Pancreas (tissue), 10 donors: ENCODE measurements around the gene VWA5B2. TPM values are rescaled to one million over a fixed set of nuclear protein-coding genes. Genes with fewer than 3 reads are reported as not detected.

Experiments
- ATAC-seq, 4 donors: fragments of 200-7000 bp; cut with Tn5 transposase; one replicate each; pipeline versions ENCODE4 v1.8.0 to v1.9.1; 2020; ENCODE audit warnings: mild to moderate bottlenecking in 4 of 4, moderate library complexity in 4 of 4
- DNase-seq, 6 donors: peaks; one replicate each; pipeline ENCODE4 v3.0.0-alpha.2; 2020
- FAIRE-seq: peaks from 2 replicates; lab custom pipeline; 2012; peaks lifted over from hg19 to GRCh38; lab: Jason Lieb, UNC
- H3K27ac ChIP-seq, 4 donors: fragments of 200-600 bp; sonication (generic); 1 replicate in 3 of 4; 2 replicates in 1 of 4; pipeline versions ENCODE4 v1.5.0 to v1.8.0; 2020
- H3K27me3 ChIP-seq, 4 donors: fragments of 200-600 bp; one replicate each; pipeline ENCODE4 v1.8.0; 2021
- H3K36me3 ChIP-seq, 3 donors: fragments of 200-600 bp; sonication (generic) in 1 of 3; one replicate each; pipeline versions ENCODE4 v1.5.0 to v1.8.0; 2020 to 2021
- H3K4me1 ChIP-seq, 3 donors: fragments of 200-600 bp; one replicate each; pipeline ENCODE4 v1.8.0; 2021
- H3K4me3 ChIP-seq, 4 donors: fragments of 200-600 bp; sonication (generic) in 2 of 4; one replicate each; pipeline versions ENCODE4 v1.5.0 to v1.8.0; 2020 to 2021
- H3K9me3 ChIP-seq, 4 donors: fragments of 200-600 bp; one replicate each; pipeline ENCODE4 v1.8.0; 2021
- WGBS, 2 donors: extraction: QIAGEN DNeasy Blood & Tissue Kit; methylation state at CpG; one replicate each; pipeline ENCODE4 v1.1.7; 2013; 5-methylcytosine and 5-hydroxymethylcytosine counted together
- intact Hi-C, 3 donors: fragments of 100-400 bp; cut with DNase I; formaldehyde crosslinking; loops; one replicate each; pipeline versions ENCODE4 v1.11.1 to v1.14.2; 2022
- polyA plus RNA-seq, 2 donors: library from polyadenylated mRNA; stranded (reverse); fragments of 200-250 nt; gene quantifications; one replicate each; pipeline ENCODE4 v1.2.3, GENCODE V29; 2013
- total RNA-seq, 6 donors: library from RNA; stranded (reverse); fragmentation: NEBNext Ultra II Directional in 4 of 6; extraction: Animal tissue kit (Norgen Biotek cat#: 25700) in 4 of 6; gene quantifications; one replicate each; pipeline versions ENCODE4 v1.2.1 to v1.2.4, GENCODE V29; 2021 to 2023
- TF ChIP-seq, protein P1 (sequence below), 4 donors: fragments of 200-600 bp; sonication (generic) in 3 of 4; IDR thresholded peaks; one replicate each; pipeline versions ENCODE4 v1.5.0 to v1.8.0; 2021; ENCODE audit warnings: antibody characterized with exemption in 4 of 4
- donor health status: healthy with polysubstance abuse.
- donor health status: DM: no; HTN: no; CAD: no; lungs with moderate emphysema.
- donor health status: DM: no; HTN: no; CAD: no.
- donor health status: control.
- donor health status: control.
- donor health status: Bipolar disorder and iron deficiency.
- donor health status: DM: yes; HTN: yes; CAD: no.
- donor health status: DM: no; HTN: no; CAD: no.
- donor health status: DM: no; HTN: no; CAD: no.
- donor health status: DM: yes; HTN: yes; CAD: no.

VWA5B2 gene
- total and polyA plus RNA-seq, 8 donors: 1.2 to 105 (median 6.6) TPM

- Histone ChIP-seq H3K27me3 (no peaks in the 10 kb centered on the region), H3K36me3 (no peaks in the 10 kb centered on the region), H3K4me3 (no peak overlapping the region), H3K9me3 (no peaks in the 10 kb centered on the region), H3K27ac (no peak overlapping the region), H3K4me1 (peaks cover 0 to 8% (median 6%) of the 10 kb centered on the region in 3 donors)
- TF ChIP-seq, protein P1, sequence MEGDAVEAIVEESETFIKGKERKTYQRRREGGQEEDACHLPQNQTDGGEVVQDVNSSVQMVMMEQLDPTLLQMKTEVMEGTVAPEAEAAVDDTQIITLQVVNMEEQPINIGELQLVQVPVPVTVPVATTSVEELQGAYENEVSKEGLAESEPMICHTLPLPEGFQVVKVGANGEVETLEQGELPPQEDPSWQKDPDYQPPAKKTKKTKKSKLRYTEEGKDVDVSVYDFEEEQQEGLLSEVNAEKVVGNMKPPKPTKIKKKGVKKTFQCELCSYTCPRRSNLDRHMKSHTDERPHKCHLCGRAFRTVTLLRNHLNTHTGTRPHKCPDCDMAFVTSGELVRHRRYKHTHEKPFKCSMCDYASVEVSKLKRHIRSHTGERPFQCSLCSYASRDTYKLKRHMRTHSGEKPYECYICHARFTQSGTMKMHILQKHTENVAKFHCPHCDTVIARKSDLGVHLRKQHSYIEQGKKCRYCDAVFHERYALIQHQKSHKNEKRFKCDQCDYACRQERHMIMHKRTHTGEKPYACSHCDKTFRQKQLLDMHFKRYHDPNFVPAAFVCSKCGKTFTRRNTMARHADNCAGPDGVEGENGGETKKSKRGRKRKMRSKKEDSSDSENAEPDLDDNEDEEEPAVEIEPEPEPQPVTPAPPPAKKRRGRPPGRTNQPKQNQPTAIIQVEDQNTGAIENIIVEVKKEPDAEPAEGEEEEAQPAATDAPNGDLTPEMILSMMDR (IDR thresholded peaks at IDR 0.05): no peak
- no peak for FAIRE-seq
- intact Hi-C loops: loop anchor here in 1 of 3 donors (10.0 kb wide), 2 partner anchors 87 to 337 kb away; no protein-coding TSS in a partner anchor
- DNase-seq: no peak
- WGBS, 2 donors: 76 to 77% methylated on average over 3 of the region's 3 CpGs
- ATAC-seq: no peak
Observed at GRCh38 chr3:184231671-184232070, 2.3 kb downstream of the VWA5B2 start.

DNA sequence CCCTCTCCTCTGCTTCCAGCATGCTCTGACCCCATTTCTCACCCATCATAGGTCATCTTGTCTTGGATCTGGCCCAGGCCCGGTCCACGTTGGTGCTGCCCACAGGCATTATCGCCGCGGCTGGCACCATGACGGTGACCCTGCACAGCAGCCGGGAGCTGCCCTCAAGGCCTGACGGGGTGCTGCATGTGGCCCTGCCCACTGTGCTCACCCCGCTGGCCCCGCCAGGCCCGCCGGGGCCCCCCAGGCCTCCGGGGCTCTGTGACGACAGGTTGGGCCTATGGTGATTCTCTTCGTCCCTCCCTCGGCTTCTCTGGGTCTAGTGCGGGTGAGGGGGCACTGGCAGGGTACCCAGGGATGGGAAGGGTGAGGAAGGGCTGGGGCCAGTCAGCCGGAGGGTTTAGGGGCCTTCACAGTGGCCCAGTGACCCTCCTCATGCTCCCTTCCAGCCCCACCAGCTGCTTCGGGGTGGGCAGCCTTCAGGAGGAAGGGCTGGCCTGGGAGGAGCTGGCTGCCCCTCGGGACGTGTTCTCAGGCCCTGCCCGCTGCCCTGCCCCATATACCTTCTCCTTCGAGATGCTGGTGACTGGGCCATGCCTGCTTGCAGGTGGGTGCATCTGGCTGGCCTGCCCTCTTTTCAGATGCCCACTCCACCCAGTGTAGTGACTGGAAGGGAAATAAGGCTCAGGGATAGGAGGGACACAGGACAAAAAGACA lies 3.9 kb downstream of the VWA5B2 start:
- Histone ChIP-seq H3K4me3 (no peak overlapping the region), H3K36me3 (no peaks in the 10 kb centered on the region), H3K9me3 (no peaks in the 10 kb centered on the region), H3K4me1 (peaks cover 0 to 8% (median 6%) of the 10 kb centered on the region in 3 donors), H3K27ac (no peak overlapping the region), H3K27me3 (no peaks in the 10 kb centered on the region)
- no peak for FAIRE-seq
- TF ChIP-seq, protein P1 (IDR thresholded peaks at IDR 0.05): no peak
- no peak for DNase-seq
- no peak for ATAC-seq
- intact Hi-C loops: loop anchor here in 1 of 3 donors (10.0 kb wide), 2 partner anchors 88 to 338 kb away; no protein-coding TSS in a partner anchor
- 86% methylated on average over 21 to 23 of the region's 23 CpGs for whole genome bisulfite sequencing, 2 donors

- Histone ChIP-seq H3K9me3 (no peaks in the 10 kb centered on the region), H3K36me3 (no peaks in the 10 kb centered on the region), H3K4me3 (no peak overlapping the region), H3K4me1 (peaks cover 0 to 8% (median 6%) of the 10 kb centered on the region in 3 donors), H3K27me3 (no peaks in the 10 kb centered on the region), H3K27ac (no peak overlapping the region)
- ATAC-seq: peak; percentile 29 to 64 (median 44)
- peak; percentile 56 to 90 (median 80) for DNase-seq
- TF ChIP-seq, protein P1 (IDR thresholded peaks at IDR 0.05): no peak
- no peak for FAIRE-seq
- WGBS, 2 donors: 16 to 21% methylated on average over 4 of the region's 4 CpGs
- intact Hi-C loops: loop anchor here in 1 of 3 donors (10.0 kb wide), 2 partner anchors 89 to 339 kb away; no protein-coding TSS in a partner anchor
Observed at GRCh38 chr3:184234224-184234623, 4.8 kb downstream of the VWA5B2 start.

DNA sequence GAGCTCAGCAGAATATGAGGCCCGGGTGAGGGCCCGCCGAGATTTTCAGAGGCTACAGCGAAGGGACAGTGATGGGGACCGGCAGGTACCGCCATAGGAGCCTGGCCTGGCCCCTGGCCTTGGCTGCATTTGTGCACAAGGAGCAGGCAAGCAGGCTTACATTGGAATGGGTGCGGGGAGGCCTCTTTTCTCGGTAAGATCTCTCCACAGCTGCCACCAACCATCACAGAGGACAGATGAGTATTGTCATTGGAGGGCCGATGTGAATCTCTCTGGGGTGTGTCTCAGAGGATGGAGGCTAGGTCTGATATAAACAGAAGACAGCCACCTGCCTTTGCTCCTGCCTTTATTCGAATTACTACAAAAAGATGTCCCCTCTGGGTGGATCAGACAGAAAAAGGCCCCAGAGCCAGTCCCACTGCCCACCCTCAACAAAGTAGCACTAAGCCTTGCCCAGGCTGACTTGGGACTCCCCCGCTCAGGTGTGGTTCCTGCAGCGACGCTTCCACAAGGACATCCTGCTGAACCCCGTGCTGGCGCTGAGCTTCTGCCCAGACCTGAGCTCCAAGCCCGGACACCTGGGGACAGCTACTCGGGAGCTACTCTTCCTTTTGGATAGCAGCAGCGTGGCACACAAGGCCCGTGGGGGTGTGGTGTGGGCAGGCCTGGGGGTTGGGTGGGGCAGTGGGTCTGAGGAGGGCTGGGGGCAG lies 5.4 kb downstream of the VWA5B2 start:
- H3K4me3 ChIP-seq: no peak overlapping the region
- TF ChIP-seq, protein P1 (IDR thresholded peaks at IDR 0.05): no peak
- no peaks in the 10 kb centered on the region for H3K36me3 ChIP-seq
- ATAC-seq: no peak
- no peak for FAIRE-seq
- peaks cover 0 to 5% (median 3%) of the 10 kb centered on the region in 3 donors for H3K4me1 ChIP-seq
- no peak for DNase-seq
- no peaks in the 10 kb centered on the region for H3K27me3 ChIP-seq
- WGBS, 2 donors: 87% methylated on average over 19 of the region's 19 CpGs
- H3K9me3 ChIP-seq: no peaks in the 10 kb centered on the region
- H3K27ac ChIP-seq: no peak overlapping the region
- intact Hi-C loops: loop anchor here in 1 of 3 donors (10.0 kb wide), 2 partner anchors 90 to 340 kb away; no protein-coding TSS in a partner anchor
